ENCODE results near the gene SCFD2.
A peak's percentile ranks its signal among the peaks of the same experiment; 100 is the strongest.
"Not testable (repeated sequence)": the region's sequence is repeated elsewhere in the genome, so short reads cannot be mapped to it uniquely, and the experiment has no call there.

Gene SCFD2

GRCh38 chr4:53089936-53090729 lies 275.7 kb downstream of the SCFD2 start:
- DNase-seq, result no peak

GRCh38 chr4:53088152-53088551 lies 277.7 kb downstream of the SCFD2 start:
- DNase-seq, result peak; percentile 1

GRCh38 chr4:53076374-53076958 lies 289.4 kb downstream of the SCFD2 start:
- DNase-seq, result no peak

GRCh38 chr4:53075162-53075785 lies 290.6 kb downstream of the SCFD2 start:
- DNase-seq, result no peak

GRCh38 chr4:53068755-53069330 lies 297.0 kb downstream of the SCFD2 start:
- DNase-seq, result no peak

GRCh38 chr4:53067125-53067802 lies 298.6 kb downstream of the SCFD2 start:
- no peak for DNase-seq

GRCh38 chr4:53066155-53066554 lies 299.7 kb downstream of the SCFD2 start:
- no peak for DNase-seq

- DNase-seq, result no peak
Observed at GRCh38 chr4:53064609-53065008, 301.3 kb downstream of the SCFD2 start.

GRCh38 chr4:53061091-53061850 lies 304.6 kb downstream of the SCFD2 start:
- DNase-seq, result no peak

GRCh38 chr4:53060278-53060677 lies 305.6 kb downstream of the SCFD2 start:
- no peak for DNase-seq

GRCh38 chr4:53059871-53060270 lies 306.0 kb downstream of the SCFD2 start:
- DNase-seq, result no peak

GRCh38 chr4:53059256-53059655 lies 306.6 kb downstream of the SCFD2 start:
- no peak for DNase-seq

GRCh38 chr4:53057679-53058078 lies 308.2 kb downstream of the SCFD2 start:
- no peak for DNase-seq

GRCh38 chr4:53057108-53057507 lies 308.8 kb downstream of the SCFD2 start:
- not testable (repeated sequence) for DNase-seq

- no peak for DNase-seq
Observed at GRCh38 chr4:53055716-53056403, 310.0 kb downstream of the SCFD2 start.

GRCh38 chr4:53055274-53055673 lies 310.6 kb downstream of the SCFD2 start:
- DNase-seq, result no peak

- DNase-seq, result no peak
Observed at GRCh38 chr4:53050361-53050774, 315.5 kb downstream of the SCFD2 start.

- DNase-seq, result no peak
Observed at GRCh38 chr4:53049528-53049927, 316.3 kb downstream of the SCFD2 start.

- DNase-seq, result no peak
Observed at GRCh38 chr4:53044651-53044960, 321.3 kb downstream of the SCFD2 start.

- no peak for DNase-seq
Observed at GRCh38 chr4:53043891-53044650, 321.8 kb downstream of the SCFD2 start.

- DNase-seq, result no peak
Observed at GRCh38 chr4:53043055-53043454, 322.8 kb downstream of the SCFD2 start.

Measured in suppressor macrophage treated with lipopolysaccharide for 4 hours (primary cell).